C4-2B (cell line): ENCODE measurements around the gene SCYL2.
"Not testable (repeated sequence)": the region's sequence is repeated elsewhere in the genome, so short reads cannot be mapped to it uniquely, and the experiment has no call there.

Source experiments
- H3K27ac ChIP-seq: fragments of 450-650 bp; 2 replicates; pipeline ENCODE4 v1.5.1; 2017
- ZFX ChIP-seq: fragments of 450-650 bp; IDR thresholded peaks from 2 replicates; pipeline ENCODE4 v1.6.1; 2017
- TF ChIP-seq, protein P1 (sequence below): fragments of 450-650 bp; conservative IDR thresholded peaks from 2 replicates; pipeline ENCODE4 v1.5.1; 2017; ENCODE audit warnings: mild to moderate bottlenecking

Gene SCYL2

DNA sequence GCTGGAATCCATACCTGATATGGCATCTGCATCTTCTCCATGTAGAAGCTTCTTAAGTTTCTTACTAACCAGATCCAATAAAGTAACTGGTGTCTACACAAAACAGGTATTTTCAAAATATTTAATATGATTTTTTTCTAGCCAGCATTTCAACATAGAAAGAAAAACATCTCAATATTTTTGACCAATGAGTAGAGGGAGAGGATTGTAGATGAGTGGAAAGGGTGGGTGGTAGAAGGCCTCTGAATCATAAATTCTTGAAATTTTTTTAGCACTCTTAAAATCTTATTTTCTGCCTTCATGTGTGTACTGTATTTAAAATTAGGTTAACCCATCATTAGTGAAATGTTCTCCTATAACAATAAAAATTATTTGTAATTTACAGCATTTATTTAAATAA lies 18.1 kb upstream of the SCYL2 start:
- TF ChIP-seq ZFX = no peak
- TF ChIP-seq, protein P1, sequence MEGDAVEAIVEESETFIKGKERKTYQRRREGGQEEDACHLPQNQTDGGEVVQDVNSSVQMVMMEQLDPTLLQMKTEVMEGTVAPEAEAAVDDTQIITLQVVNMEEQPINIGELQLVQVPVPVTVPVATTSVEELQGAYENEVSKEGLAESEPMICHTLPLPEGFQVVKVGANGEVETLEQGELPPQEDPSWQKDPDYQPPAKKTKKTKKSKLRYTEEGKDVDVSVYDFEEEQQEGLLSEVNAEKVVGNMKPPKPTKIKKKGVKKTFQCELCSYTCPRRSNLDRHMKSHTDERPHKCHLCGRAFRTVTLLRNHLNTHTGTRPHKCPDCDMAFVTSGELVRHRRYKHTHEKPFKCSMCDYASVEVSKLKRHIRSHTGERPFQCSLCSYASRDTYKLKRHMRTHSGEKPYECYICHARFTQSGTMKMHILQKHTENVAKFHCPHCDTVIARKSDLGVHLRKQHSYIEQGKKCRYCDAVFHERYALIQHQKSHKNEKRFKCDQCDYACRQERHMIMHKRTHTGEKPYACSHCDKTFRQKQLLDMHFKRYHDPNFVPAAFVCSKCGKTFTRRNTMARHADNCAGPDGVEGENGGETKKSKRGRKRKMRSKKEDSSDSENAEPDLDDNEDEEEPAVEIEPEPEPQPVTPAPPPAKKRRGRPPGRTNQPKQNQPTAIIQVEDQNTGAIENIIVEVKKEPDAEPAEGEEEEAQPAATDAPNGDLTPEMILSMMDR = no peak
- no peak overlapping the region for H3K27ac ChIP-seq

DNA sequence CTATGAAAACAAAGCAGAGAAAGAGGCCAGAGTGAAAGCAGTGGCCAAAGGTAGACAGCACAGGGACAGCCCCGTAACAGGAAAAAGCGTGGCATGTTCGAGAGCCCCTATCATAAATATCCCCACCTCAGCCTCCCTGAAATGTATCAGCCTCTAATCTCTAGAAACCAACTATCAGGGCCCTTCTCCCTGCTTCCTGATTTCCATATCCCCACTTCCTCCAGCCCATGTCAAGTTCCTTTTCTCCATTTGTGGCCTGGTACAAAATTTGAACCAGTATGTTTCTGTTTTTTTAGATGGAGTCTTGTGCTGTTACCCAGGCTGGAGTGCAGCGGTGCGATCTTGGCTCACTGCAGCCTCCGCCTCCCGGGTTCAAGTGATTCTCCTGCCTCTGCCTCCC lies 17.0 kb upstream of the SCYL2 start:
- no peak for TF ChIP-seq ZFX
- TF ChIP-seq, protein P1 = no peak
- H3K27ac ChIP-seq = no peak overlapping the region

GRCh38 chr12:100251917-100252316 lies 15.1 kb upstream of the SCYL2 start:
- H3K27ac ChIP-seq = no peak overlapping the region
- TF ChIP-seq, protein P1 = no peak
- TF ChIP-seq ZFX = no peak

DNA sequence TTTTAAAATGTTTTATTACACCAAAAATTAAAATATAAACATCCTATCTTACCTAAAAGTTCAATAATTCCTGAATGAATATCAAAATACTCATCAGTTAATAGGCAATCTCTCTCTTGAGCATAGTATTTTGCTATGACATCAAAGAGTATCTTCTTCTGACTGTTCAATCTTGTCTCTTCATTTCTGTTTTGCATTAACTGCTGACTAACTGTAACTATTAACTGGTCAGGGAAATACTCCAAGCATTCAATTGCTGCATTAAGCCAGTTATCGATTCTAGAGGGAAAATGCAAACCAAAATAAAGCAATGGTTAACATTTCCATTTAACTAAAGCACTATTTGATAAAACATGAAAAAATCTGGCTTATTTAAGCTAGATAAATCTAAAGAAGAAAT lies 13.5 kb upstream of the SCYL2 start:
- TF ChIP-seq ZFX = no peak
- TF ChIP-seq, protein P1 = no peak
- no peak overlapping the region for H3K27ac ChIP-seq

DNA sequence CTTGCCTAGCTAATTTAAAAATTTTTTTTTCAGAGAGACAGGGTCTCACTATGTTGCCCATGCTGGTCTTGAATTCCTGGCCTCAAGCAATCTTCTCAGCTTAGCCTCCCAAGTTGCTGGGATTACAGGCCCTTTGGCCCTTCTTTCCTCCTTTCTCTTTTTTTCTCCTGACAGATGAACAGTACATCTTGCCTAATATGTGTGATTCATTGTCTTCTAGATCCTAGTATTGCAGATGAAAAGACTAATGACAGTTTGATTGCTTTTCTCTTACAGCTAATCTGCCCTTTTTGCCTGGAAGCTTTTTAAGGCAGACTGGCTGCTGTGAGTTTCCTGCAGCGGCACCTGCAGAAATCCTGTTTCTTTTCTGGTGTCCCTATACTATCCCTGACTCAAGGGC lies 12.1 kb upstream of the SCYL2 start:
- TF ChIP-seq ZFX = no peak
- TF ChIP-seq, protein P1 = no peak
- no peak overlapping the region for H3K27ac ChIP-seq

GRCh38 chr12:100258127-100258526 lies 8.8 kb upstream of the SCYL2 start:
- no peak overlapping the region for H3K27ac ChIP-seq
- TF ChIP-seq, protein P1 = no peak

DNA sequence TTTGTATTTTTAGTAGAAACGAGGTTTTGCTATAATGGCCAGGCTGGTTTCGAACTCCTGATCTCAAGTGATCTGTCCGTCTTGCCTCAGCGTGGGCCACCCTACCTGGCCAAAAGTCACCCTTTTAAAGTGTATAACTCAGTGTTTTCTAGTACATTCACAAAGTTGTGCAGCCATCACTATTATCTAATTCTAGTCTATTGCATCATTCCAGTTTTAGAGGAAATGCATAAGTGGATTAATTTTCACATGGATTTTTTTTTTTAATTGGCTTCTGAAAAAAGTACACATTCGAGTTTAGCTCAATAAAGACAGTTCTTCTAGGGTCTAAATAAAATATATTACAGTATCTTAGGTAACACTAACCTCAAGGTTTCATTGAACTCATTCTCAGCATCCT lies 3.8 kb upstream of the SCYL2 start:
- H3K27ac ChIP-seq = no peak overlapping the region
- no peak for TF ChIP-seq ZFX
- TF ChIP-seq, protein P1 = no peak

GRCh38 chr12:100265107-100265506 lies 1.9 kb upstream of the SCYL2 start:
- H3K27ac ChIP-seq = not testable (repeated sequence)
